ENCODE data around the gene SEZ6L.

Gene SEZ6L

DNA sequence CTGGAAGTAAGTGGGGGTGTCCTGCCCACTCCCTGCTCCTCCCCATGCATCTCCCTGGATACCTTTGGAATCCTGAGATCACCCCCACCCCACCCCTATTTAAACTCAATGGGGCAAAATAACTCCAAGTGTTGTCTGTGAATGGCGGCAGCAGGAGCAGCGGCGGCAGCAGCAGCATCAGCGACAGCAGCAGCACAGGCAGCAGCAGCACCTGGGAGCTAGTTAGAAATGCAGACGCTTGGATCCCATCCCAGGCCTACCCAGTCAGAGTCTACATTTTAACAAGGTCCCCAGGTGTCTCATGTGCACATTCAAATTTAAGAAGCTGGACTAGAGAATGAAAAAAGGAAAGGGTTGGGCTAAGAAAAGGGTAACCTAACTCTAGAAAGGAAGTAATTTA is 82.6 kb downstream of the SEZ6L start:
- no peak for DNase-seq

DNA sequence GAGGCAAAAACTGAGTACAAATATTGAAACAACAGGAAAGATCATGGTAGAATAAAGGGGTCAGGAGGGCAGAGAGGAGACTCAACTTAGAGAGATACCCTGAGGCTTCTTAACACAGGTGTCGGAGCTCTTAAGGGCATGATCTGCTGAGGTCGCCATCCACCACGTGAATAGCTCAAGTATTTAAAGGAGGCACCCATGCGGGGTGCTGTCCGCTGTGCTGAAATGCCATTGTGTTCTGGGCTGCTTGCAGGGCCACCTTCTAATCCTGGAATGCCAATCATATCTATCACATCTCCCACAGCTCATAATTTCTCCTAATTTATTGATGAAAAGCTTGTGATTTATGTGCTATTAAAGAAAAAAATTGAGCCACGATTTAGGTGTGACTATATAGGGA is 90.2 kb downstream of the SEZ6L start:
- peak; percentile 31 for DNase-seq

DNA sequence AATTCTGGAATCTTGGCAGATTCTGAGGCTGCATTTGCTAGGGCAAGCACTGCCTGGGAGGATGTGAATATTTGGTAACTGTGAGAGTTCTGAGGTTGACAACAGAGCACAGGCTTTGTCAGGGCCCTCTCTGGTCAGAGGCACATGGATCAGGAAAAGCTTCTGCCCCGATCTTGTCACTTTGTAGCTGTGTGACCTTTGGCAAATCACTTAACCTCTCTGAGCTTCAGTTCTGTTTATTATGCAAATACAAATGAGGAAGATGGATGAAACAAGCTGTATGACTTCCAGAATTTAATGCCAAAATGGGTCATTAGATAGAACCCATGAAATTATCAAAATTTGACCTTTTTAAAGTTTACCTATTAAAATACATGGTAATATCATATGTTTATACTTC is 94.9 kb downstream of the SEZ6L start:
- no peak for DNase-seq

DNA sequence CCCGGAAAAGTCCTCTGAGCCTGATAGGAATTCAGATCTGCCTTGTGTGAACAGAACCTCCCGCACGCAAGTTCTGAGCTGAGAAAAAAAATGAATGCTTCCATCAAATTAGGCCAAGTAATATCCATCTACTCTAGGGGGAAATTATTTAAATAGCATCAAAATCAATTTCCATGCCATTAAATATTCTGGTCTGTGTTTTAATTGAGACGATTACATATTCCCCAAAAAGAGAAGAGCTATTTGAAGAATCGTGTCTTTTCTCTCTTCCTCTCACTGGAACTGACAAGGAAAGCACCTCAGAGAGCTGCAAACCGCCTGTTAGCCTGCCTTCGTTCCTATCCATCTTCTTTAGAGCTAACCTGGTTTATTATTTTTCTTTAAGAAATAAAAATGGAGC is 96.0 kb downstream of the SEZ6L start:
- DNase-seq: no peak

DNA sequence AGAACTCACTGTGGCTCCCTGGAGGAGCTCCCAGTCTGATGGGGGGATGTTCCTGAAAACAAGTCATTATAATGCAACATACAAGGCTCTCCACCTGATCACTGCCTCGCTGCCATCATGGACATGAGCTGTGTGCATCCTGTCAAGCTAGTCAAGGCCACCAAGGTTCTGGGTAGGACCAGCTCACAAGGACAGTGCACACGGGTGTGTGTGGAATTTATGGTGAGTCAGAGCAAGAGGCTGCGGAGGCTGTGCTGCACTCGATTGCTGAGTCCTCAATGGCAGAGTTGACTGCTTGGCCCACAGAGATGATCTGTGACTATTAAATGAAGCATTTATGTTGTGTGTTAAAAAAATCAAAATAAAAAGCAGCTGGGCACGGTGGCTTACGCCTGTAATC is 96.6 kb downstream of the SEZ6L start:
- no peak for DNase-seq

DNA sequence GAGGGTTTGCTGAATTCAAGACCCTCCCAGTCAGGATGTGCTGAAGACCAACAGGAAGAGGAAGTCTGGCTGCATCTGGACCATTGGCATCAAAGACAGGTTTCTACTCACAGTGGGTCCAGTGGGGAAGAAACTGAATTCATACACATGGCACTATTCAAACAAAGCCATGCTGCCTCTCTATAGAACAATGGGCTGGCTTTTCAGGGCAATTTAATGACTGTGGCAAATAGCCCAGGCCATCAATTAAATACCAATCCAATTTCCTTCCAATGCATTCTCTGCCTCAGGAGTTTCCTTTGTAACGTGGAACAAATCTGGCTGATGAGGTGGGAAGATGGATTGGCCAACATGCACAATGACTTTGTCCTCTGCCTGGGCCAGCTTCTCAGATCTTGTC is 98.6 kb downstream of the SEZ6L start:
- no peak for DNase-seq

DNA sequence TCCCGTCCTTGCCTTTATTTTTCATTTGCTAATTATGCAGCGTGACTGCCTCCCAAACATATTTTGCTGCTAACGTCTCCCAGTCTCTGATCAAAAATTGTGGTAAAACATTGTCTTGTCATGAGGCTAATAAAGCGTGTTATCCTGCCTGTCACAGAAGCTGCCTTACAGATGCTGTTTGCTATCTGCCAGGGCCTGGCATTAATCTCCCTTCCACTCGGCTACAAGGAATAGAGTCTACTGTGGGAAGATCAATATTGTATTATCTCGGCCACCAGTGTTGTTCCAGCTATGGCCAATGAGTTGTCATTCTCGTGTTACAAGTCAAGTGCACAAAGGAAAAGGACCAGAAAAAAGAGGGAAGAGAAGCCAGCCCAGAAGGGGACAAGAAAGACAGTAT is 100.3 kb downstream of the SEZ6L start:
- DNase-seq: no peak

DNA sequence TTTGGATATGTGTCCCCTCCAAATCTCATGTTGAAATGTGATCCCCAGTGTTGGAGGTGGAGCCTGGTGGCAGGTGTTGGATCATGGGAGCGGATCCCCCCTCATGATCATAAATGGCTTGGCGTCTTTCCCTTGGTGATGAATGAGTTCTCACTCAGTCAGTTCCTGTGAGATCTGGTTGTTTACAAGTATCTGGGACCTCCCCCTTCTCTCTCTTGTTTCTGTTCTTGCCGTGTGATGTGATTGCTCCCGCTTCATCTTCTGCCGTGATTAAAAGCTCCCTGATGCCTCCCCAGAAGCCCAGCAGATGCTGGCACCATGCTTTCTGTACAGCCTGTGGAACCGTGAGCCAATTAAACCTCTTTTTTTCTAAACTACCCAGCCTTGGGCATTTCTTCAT is 102.2 kb downstream of the SEZ6L start:
- DNase-seq: no peak

DNA sequence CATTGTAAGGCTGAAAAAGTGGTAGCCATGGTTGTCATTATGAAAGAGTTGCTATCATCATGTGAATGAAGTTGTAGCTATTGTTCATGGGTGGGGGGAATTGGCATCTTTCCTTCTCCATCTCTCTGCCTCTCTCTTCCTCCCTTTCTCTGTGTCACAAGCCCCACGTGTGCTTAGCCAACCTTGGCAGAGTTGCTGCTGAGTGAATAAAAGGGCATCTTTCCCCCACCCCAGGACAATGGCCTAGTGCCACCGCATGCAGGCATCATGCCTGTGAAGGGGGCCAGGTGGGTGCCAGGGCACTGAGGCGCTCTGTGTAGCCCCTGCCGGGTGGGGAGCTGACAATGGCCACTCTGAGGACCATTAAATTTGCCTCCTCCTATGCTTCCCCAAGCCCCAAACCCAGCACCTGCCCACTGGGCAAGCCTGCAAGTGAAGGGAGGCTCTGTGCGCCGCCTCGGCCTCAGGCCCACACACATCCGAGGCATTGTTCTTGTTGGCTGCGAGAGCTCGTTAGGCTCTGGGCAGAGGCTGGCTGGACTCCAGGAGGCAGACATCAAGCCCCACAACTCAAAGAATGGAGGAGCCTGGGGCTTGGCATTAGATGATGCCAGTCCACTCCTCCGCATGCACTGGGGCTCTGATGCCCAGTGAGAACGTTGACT is 103.9 kb downstream of the SEZ6L start:
- DNase-seq: no peak

DNA sequence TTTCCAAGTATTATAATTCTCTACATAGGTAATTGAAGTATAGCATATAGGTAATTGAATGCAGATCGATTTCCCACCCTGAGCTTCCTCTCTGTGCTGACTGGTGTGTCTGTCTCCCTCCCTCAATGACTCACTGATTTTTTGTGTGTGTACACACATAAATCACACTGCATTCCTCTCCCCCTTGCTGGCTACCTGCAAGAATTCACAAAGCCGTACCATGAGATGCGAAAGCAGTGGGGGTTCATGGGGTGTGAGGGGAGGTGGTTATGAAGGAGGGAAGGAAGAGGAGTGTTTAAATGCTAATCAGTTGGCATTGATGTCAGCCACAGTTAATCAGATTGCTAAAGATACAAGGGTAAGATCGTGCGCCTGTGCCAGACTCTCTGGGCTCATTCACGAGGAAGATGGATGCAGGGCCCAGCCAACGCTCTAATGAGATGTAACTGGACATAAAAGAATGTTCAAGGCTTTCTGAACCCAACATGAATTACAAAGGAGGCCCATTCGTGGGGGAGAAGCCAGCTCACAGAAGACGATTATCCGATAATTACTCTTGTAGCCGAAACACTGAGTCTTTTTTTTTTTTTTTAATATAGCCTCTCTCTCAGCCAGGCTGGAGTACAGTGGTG is 107.4 kb downstream of the SEZ6L start:
- DNase-seq: no peak

DNA sequence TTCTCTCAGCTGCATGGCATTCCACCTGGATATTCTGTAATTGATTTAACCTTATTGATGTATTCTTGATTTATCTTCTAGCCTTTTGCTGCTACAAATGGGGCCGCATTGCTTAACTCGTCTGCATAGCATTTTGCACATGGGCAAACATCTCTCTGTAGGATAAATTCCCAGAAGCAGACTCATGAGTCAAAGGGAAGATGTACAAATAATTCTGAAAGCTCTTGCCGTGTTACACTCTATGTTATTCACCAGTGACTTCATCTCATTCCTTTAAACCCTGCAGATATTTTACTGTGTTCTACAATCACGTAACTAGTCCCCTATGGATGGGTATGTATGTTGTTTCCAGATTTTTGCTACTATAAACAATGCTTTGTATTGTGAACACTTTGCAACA is 112.7 kb downstream of the SEZ6L start:
- DNase-seq: no peak

DNA sequence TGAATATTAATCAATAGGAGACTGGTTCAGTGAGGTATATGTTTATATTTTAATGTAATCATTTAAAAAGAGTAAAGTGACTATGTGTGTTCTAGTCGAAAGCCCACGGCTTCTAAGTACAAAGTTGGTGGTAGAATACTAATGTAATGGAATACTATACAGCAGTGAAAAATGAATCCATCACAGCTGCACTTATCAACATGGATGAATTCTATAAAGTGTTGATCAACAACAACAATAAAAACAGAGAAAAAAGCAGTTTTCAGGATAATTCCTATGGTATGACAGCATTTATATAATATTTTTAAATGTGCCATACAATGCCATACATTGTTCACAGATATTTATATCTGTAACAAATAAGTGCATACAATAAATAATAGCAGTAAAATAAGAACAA is 114.1 kb downstream of the SEZ6L start:
- no peak for DNase-seq

DNA sequence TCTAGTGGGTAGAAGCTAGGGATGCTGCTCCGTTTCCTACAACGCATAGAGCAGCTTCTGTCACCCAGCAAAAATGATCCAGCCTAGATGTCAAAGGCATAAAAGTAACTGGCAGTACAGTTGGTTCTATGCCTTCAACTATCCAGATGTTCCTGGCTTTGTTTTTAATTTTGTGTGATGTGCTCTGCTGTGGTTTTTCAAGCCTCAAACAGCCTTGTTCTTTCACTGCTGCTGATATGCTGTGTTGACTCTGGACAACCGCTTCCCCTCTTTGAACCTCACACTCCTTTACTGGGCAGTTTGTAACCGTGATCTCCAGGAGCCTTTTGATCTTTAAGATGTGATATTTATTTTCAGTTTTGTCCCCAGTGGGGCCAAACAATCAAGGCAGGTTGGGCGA is 116.4 kb downstream of the SEZ6L start:
- no peak for DNase-seq

DNA sequence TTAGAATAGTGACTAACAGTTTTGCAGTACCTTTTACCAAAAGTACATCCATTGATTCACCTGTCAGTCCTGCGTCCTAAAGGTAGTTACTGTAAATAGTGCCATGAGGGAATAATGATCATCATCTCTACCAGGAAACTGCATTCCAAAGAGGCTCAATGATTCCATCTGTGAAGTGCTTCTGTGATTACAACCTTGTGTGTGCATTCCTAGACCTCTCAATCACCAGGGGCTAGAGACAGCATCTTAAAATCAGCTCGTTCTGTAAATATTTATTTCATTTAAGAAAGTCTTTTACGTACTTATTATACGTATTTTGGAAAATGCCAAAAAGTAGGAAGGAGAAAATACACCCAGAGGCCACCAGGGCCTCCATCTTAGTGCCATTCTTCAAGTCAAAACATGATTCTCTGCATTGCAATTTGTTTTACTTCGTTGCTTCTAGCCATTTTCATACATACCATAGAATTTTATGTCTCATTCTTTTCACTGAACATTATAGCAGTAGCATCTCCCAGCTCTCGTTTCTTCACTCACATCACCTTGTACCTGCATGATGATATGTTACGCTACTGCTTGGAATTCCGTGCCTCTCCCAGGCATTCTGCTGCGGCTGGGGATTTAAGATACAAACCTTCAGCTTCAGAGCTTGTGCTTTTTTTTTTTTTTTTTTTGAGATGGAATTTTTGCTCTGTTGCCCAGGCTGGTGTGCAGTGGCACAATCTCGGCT is 117.0 kb downstream of the SEZ6L start:
- no peak for DNase-seq

DNA sequence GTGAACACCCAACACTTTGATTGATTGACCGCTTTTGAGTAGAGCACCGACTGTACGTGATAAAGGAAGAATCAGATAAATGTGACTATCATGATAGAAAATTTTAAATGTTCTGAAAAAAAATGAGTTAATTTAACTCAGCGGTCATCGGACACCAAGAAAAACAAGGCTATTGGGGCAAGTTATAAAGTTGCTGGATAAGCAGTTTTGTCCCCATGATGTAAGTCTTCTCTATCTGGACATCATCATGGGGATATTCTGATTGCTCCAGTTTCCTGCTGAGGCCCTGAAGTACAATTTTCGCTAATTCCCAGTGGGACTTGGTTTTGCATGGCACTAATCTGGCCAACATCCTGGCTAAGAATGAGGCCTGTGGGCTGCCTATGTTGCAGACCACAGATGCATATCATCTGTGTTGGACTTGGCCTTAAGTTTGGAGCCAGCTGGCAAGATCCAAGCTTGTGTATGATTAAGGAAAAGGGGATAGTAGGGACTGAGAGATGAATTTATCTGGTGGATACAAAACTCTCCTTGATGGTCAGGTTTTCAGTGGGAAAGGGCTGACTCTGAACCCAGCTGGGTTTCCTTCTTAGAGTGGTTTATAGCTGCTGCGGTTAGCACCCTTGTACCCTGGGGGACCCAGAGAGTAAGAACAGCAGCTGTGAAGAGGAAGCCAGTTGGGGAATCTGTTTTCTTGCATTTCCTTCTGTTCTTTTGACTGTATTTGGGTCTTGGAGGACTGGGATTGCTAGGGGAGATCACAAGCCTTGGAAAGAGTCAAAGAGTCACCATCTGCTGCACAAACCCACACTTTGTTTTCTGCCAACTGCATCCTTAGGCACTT is 118.3 kb downstream of the SEZ6L start:
- no peak for DNase-seq

DNA sequence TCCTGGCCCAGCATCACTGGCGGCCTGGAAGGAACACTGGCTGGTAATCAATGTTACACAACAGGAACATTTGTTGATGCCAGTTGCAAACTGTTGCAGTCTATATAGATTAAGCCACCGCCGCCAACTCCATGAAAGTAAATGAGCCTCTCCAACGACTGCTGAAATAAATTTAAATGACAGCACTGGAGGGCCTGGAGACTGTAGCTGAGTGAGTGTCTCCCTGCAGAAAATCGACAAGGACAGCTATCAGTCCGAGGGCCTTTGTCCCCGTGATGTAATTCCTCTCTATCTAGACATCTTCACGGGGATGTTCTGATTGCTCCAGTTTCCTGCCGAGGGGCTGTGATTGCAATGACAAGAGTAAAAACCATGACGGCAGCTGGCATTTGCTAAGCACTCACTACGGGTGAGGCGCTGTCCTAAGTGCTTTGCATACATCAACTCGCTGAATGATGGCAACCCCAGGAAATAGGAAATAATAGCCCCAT is 120.4 kb downstream of the SEZ6L start:
- DNase-seq: no peak

DNA sequence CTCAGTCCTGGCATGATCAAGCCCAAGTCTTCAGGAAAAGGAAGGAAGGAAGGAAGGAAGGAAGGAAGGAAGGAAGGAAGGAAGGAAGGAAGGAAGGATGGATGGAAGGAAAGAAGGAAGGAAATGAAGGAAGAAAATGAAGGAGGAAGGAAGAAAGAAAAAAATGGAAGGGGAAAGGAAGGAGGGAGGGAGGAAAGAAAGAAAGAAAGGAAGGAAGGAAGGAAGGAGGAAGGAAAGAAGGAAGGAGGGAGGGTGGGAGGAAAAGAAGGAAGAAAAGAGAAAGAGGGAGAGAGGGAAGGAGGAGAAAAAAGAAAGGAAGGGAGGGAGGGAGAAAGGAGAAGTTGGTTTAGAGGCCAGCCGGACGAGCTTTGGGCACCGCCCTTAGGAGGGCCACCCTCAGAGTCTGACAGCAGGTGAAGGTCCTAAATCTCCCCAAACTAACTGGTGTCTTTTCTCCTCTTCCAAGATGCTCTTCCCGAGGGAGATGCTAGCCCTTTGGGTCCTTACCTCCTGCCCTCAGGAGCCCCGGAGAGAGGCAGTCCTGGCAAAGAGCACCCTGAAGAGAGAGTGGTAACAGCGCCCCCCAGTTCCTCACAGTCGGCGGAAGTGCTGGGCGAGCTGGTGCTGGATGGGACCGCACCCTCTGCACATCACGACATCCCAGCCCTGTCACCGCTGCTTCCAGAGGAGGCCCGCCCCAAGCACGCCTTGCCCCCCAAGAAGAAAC is 122.8 kb downstream of the SEZ6L start:
- no peak for DNase-seq

DNA sequence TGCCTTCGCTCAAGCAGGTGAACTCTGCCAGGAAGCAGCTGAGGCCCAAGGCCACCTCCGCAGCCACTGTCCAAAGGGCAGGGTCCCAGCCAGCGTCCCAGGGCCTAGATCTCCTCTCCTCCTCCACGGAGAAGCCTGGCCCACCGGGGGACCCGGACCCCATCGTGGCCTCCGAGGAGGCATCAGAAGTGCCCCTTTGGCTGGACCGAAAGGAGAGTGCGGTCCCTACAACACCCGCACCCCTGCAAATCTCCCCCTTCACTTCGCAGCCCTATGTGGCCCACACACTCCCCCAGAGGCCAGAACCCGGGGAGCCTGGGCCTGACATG is 123.4 kb downstream of the SEZ6L start:
- DNase-seq: no peak

DNA sequence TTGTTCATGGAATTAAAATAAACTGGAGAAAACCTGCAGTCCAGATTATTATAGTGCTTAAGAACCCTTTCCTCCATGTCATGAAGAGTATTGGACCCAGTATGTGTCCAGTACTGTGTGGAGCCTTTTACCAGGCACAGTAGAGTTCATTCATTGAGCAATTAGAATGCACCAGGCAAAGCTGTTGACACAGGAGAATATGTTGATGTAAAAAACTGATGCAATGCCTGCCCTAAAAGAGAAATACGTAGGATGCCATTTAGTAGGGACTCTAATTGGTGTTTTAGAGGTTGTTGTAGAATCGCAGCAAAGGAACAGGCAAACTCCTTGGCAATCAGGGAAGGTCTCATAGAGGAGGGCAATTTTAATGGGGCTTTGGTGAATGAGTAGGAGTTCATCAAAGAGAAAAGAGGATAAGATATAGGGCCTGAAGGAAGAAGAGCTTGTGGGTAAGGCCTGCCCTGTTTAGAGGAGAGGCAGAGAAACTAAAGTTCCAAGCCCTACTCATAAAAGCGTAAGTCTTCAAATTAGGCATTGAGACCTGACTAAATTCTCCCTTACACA is 126.4 kb downstream of the SEZ6L start:
- no peak for DNase-seq

DNA sequence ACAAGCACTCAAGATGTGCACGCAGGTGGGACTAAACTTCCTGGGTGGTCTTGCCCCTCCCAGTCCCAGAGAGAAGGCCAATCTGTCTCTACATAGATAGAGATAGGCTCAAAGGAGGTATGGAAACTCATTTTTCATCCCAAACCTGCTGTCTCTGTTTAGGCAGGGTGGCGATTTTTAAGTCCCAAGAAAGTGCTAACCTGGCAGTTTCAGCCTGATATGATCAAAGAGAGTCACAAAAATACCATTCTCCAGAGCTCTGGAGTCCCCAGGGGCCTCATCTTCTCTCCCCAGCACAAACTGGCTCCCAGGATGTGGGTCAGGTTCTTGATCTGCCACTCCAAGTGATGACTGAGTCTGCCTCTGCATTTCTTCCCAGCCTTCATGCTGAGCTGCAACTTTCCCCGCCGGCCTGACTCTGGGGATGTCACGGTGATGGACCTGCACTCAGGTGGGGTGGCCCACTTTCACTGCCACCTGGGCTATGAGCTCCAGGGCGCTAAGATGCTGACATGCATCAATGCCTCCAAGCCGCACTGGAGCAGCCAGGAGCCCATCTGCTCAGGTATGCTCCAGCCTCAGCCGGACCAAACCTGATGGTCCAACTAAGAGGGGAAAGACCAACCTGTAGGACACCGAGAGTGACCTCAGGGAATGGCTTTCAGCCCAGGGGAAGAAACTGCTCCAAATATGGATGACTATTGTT is 129.5 kb downstream of the SEZ6L start:
- no peak for DNase-seq

DNA sequence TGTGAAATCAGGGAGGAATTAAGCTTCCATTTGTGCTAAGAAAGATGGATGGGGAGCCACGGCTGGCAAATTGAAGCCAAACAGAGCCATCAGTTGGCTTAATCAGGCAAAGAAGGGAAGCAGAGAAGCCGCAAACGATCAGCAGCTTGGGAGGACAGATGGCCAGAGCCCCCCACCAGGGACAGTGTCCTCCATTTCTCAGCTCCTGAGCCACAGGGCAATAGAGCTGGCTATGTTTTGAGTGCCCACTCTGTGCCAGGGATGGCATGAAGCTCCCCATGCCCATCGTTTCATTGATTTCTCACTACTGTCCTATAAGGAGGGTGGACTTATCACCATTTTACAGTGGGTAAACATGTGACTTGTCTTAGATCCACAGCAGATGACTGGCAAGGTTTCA is 133.5 kb downstream of the SEZ6L start:
- DNase-seq: no peak

DNA sequence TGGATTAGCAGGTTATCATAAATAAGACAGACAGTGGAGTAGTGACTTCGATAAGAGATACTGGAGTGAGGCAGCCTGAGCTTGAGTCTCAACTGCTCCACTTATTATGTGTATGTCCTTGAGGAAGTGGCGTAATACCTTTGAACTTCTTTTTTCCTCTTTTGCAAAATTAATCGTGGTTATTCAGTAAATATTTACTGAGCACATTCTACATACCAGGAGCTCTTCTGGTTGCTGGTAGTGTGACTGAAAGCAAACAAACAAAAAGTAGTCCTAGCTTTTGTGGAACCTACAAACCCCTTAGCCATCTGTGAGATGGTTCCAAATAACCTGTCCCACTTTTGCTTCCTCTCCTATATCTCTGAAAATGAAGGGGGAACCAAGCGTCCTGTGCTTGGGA is 134.2 kb downstream of the SEZ6L start:
- no peak for DNase-seq
